Germinal center (tissue), 1 donor: Measurements from ENCODE around the gene GPR160.
A peak's percentile ranks its signal among the peaks of the same experiment; 100 is the strongest.

Experiments used
- DNase-seq: peaks from one replicate; pipeline ENCODE4 v3.0.0; 2012; ENCODE audit warnings: mixed read lengths, low spot score

Gene GPR160

GRCh38 chr3:170064108-170064507 lies 26.3 kb downstream of the GPR160 start:
- no peak for DNase-seq

- DNase-seq = no peak
Measured at GRCh38 chr3:170075441-170076091, 37.8 kb downstream of the GPR160 start.

DNA sequence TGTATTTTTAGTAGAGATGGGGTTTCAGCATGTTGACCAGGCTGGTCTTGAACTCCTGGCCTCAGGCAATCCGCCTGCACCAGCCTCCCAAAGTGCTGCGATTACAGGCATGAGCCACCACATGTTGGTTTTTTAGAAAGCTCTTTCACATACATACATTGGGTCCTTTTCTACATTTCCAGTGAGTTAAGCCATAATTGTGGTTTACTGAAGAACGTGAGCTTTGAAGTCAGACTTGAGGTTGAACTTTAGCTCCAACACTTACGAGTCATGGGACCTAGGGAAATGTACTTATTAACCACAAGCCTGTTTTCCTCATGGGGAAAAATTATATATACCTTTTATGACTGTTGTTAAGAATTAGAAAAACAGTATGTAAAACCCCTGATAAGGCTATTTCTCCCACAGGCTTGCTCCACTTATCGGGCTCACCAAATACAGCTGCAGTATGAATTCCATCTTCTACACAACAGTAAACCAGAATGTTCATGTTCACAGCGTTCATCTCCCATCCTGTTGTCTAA lies 39.0 kb downstream of the GPR160 start:
- no peak for DNase-seq

DNA sequence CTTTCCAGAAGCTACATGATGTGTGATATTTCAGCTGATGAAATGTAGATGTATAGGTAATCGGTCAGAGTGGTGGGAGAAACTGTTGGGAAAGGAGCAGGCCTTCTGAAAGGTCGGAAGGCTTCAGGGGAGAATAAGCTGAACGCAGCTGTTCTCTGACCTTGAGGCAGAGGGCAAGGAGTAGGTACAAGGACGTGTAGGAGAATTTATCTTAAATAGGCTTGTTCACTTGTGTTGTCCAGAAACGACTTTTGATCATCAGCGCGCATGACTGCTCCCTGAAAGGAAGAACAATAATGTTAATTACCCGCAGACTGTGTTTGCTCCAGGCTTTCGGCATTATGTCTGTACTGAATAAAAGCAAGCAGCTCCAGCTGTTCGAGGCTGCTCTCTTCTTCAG lies 39.6 kb downstream of the GPR160 start:
- no peak for DNase-seq

DNA sequence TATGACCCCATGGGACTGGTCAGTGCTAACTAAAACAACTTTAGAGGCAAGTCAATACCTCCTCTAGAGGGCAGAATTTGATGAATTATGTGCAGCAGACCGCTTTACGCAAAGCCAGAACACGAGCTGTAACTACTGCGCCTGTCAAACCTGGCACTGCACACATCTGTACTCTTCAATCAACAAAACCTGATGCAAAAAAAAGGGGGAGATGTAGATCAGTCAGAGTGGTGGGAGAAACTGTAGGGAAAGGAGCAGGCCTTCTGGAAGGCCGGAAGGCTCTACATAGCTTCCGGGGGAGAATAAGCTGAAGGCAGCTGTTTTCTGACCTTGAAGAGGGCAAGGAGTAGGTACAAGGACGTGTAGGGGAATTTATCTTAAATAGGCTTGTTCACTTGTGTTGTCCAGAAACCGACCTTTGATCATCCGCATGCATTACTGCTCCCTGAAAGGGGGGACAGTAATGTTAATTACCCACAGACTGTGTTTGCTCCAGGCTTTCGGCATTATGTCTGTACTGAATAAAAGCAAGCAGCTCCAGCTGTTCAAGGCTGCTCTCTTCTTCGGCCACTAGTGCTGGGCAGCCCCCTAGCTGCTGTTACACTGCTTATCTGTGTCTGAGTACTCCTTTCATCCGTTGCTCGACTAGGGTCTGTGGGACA lies 41.0 kb downstream of the GPR160 start:
- DNase-seq = no peak

- no peak for DNase-seq
Measured at GRCh38 chr3:170079536-170080165, 41.9 kb downstream of the GPR160 start.

GRCh38 chr3:170080605-170081004 lies 42.8 kb downstream of the GPR160 start:
- no peak for DNase-seq

DNA sequence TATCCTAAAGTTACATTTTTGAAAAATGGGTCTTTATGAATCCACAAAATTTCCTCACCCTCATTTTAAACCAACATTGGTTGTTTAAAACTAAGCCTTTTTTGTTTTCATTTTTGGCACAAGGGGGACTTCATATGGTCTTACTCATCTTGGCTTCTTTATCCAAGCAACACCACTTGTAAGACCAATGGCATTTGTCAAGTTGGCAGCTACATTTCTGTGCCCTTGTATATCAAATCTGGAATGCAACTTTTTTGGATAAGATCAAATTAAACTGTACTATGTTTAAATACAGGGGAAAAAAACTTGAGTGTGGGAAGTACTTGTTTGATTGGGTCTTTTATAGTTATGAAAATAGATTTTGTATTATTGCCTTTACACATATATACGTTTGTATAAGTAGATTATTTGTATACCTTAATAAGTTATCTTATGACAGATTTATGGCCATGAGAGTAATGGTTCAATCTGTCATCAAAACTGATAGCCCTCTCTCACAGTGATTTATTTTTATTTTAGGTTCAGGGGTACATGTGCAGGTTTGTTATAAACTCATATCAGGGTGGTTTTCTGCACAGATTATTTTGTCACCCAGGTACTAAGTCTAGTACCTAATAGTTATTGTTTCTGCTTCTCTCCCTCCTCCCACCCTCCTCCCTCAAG lies 43.4 kb downstream of the GPR160 start:
- DNase-seq = no peak

DNA sequence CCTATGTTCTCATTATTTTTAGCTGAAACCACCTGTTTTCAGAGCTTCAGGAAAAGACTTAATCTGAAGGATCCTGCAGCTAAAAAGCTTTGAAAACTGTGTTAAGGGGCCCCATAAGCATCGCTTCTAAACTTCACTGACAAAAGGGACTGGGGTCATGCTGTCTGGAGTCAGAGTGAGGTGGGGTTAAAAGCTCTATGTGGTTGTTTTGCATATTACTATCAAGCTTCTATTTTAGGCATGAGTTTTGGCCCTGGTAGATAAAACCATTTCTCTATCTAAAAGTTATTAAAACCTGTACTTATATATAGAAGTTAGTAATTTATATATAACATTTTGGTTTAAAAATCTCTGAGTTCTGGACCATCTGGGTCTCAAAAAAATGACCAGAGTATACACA lies 45.5 kb downstream of the GPR160 start:
- DNase-seq = peak; percentile 36

DNA sequence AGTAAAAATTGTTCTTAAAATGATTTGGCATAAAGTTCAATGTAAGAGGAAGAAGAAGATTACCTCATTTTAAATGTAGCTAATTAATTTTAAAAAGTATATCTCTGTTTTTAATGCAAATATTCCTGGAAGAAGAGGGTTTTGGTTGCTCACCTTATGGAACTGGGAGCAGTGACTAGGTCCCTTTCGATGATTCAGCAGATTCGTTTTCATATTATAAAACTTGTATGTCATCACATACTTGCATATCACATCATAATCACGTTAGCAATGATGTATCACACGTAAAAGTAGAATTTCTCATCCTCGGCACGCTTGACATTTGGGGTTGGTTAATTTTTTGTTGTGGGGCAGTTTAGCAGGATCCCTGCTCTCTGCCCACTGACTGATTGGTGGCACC lies 47.6 kb downstream of the GPR160 start:
- DNase-seq = no peak

- DNase-seq = no peak
Measured at GRCh38 chr3:170089862-170090600, 52.2 kb downstream of the GPR160 start.

GRCh38 chr3:170090601-170090981 lies 52.8 kb downstream of the GPR160 start:
- DNase-seq = no peak

DNA sequence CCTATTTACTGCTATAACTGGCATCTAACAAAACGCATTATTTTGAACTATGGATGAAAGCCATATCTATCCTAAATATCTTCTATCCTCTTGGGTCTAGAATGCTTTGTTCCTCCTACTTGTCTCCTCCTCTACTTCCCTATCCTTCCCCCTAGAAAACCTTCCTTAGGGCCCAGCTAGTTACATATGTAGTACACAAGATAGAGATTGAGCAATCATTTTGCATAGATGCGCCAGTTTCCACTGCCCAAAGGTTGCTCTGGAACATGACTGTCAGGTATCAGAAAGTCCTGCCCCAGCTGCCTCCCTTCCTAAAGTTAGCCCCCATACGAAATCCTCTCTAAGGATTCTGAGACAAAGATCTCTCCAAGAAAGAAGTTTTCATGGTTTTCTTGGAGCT lies 55.1 kb downstream of the GPR160 start:
- DNase-seq = no peak

GRCh38 chr3:170095771-170096170 lies 58.0 kb downstream of the GPR160 start:
- DNase-seq = no peak

GRCh38 chr3:170096342-170096741 lies 58.5 kb downstream of the GPR160 start:
- DNase-seq = no peak

- DNase-seq = no peak
Measured at GRCh38 chr3:170098753-170099152, 61.0 kb downstream of the GPR160 start.

DNA sequence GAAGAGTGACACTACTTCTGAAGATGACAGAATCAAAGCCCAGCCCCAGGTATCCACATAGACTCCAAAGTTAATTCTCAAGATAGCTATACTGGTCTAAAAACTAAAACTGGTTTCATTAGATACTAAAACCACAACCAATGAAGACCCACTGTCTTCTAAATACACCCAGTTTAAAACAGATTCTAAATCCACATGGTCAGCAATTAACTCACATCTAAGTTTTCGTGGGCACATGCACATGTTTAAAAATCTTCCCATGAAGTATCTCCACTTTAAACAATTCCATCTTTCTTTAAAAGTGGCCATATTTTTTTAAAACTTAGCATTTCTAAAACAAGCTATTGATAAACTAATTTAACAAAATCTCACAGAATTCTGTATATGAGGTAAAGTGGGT lies 63.1 kb downstream of the GPR160 start:
- DNase-seq = no peak

DNA sequence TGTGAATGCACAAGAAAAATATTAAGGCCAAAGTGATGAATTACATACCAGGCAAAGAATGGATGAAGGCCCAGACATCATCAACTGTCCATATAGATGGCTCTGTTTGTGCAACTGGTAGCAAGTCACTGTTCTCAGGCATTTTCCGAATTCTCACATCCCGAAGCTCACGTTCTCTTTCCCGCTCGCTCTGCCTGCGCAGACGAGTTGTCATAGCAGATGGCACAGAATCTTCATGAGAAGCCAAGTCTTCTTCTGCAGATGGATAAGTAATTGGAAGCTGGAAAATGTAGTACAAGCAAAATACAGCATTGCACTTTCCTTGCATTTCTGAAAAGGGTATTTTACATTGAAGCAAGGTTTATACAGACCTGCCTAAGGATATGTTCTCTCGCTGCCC lies 64.6 kb downstream of the GPR160 start:
- no peak for DNase-seq

GRCh38 chr3:170107941-170108340 lies 70.1 kb downstream of the GPR160 start:
- DNase-seq = no peak

DNA sequence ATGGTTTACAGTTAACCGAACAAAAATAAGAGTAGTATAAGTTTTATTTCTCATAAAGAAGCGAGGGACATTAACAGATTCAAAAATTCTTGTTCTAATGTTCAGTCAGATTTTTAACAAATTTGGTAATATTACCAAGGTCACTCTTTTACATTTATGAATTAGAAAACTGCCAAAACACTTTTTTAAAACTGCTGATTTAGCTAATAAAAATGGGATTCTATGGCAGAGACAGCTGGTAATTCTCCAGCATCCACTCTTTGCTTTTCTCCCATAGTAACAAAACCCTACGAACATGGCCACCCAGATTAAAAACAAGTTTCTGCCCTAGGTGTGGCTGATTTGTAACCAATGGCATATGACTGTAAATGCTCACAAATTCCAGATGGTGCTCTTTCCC lies 71.2 kb downstream of the GPR160 start:
- DNase-seq = no peak

DNA sequence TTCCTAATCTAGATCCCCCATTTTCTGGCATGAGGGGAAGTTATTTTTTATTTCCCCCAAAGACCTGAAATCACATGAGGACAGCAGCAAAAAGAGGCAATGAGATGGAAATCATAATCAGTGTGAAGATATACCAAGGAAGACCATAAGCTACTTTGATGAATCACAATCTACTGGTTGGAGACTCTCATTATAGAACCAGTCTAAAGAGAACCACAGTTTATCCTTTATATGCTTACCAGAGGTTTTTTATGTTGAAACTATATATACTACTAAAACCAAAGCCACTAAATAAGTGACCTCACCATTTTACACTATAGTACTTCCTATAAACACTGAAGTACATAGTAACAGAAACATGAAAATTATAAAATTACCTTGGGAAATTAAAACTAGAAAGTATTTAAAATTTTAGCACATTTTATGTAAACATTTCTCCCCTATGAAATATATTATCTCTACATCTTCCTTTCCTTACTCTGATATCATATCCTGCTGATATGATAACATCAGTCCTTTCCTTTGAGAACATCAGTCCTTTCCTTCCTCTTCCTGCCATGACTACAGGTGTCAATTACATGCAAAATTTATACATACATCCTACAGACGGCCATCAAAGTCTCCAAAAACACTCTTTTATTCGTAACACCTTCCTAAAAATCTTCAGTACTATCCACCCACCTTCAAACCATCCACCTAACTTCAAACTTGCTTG lies 71.9 kb downstream of the GPR160 start:
- DNase-seq = no peak
